Middle frontal gyrus (tissue), 1 donor: ENCODE data around the gene DOCK2.
A peak's percentile ranks its signal among the peaks of the same experiment; 100 is the strongest.

Experiments
- DNase-seq: peaks from one replicate; pipeline ENCODE4 v3.0.0-alpha.2; 2015; ENCODE audit warnings: low spot score; ENCODE audit errors: extremely low spot score

The DOCK2 gene

GRCh38 chr5:169688106-169688505, 51.0 kb downstream of the DOCK2 start:
- no peak for DNase-seq

GRCh38 chr5:169691471-169691870, 54.4 kb downstream of the DOCK2 start:
- DNase-seq: no peak

- DNase-seq: no peak
Measured at GRCh38 chr5:169694091-169694625, 57.1 kb downstream of the DOCK2 start.

GRCh38 chr5:169695025-169695625, 58.0 kb downstream of the DOCK2 start:
- no peak for DNase-seq

GRCh38 chr5:169695919-169696490, 58.9 kb downstream of the DOCK2 start:
- no peak for DNase-seq

- no peak for DNase-seq
Measured at GRCh38 chr5:169696621-169697510, 59.8 kb downstream of the DOCK2 start.

- no peak for DNase-seq
Measured at GRCh38 chr5:169697511-169697890, 60.4 kb downstream of the DOCK2 start.

- DNase-seq: no peak
Measured at GRCh38 chr5:169697976-169698375, 60.9 kb downstream of the DOCK2 start.

- no peak for DNase-seq
Measured at GRCh38 chr5:169700611-169701010, 63.5 kb downstream of the DOCK2 start.

GRCh38 chr5:169701910-169702451, 64.9 kb downstream of the DOCK2 start:
- DNase-seq: peak; percentile 42

- DNase-seq: no peak
Measured at GRCh38 chr5:169702693-169703481, 65.8 kb downstream of the DOCK2 start.

GRCh38 chr5:169703813-169704212, 66.7 kb downstream of the DOCK2 start:
- no peak for DNase-seq

- DNase-seq: no peak
Measured at GRCh38 chr5:169705322-169705721, 68.2 kb downstream of the DOCK2 start.

GRCh38 chr5:169706071-169706470, 69.0 kb downstream of the DOCK2 start:
- no peak for DNase-seq

- DNase-seq: no peak
Measured at GRCh38 chr5:169706758-169707450, 69.8 kb downstream of the DOCK2 start.

GRCh38 chr5:169707686-169708085, 70.6 kb downstream of the DOCK2 start:
- no peak for DNase-seq

- DNase-seq: no peak
Measured at GRCh38 chr5:169710675-169711074, 73.6 kb downstream of the DOCK2 start.

GRCh38 chr5:169711551-169712225, 74.6 kb downstream of the DOCK2 start:
- DNase-seq: no peak

GRCh38 chr5:169712428-169712827, 75.4 kb downstream of the DOCK2 start:
- DNase-seq: no peak

- no peak for DNase-seq
Measured at GRCh38 chr5:169716287-169716686, 79.2 kb downstream of the DOCK2 start.
